SHP77 (cell line): Measurements from ENCODE around the gene WRAP73.
"Not testable (repeated sequence)": the region's sequence is repeated elsewhere in the genome, so short reads cannot be mapped to it uniquely, and the experiment has no call there.

ENCODE experiments used
- DNase-seq, 2 experiments: peaks; one replicate each; lab custom pipeline; 2025; lab: John Stamatoyannopoulos, UW

Gene WRAP73

GRCh38 chr1:3597599-3597964 lies 52.3 kb downstream of the WRAP73 start:
- no peak for DNase-seq

- no peak for DNase-seq
These were observed 53.0 kb downstream of the WRAP73 start for GRCh38 chr1:3596663-3597598.

- DNase-seq: no peak
These were observed 54.0 kb downstream of the WRAP73 start for GRCh38 chr1:3595949-3596348.

GRCh38 chr1:3594706-3595377 lies 55.1 kb downstream of the WRAP73 start:
- DNase-seq: no peak

- no peak for DNase-seq
These were observed 56.2 kb downstream of the WRAP73 start for GRCh38 chr1:3593745-3594144.

- DNase-seq: no peak
These were observed 56.6 kb downstream of the WRAP73 start for GRCh38 chr1:3593334-3593733.

- DNase-seq: no peak
These were observed 58.7 kb downstream of the WRAP73 start for GRCh38 chr1:3590951-3591865.

- DNase-seq: peak in 1 of 2 experiments; percentile 7
These were observed 59.7 kb downstream of the WRAP73 start for GRCh38 chr1:3590139-3590763.

GRCh38 chr1:3588395-3588794 lies 61.5 kb downstream of the WRAP73 start:
- no peak for DNase-seq

GRCh38 chr1:3586986-3587759 lies 62.7 kb downstream of the WRAP73 start:
- peak; percentile 9 to 34 for DNase-seq

GRCh38 chr1:3585940-3586568 lies 63.8 kb downstream of the WRAP73 start:
- no peak for DNase-seq

- DNase-seq: not testable (repeated sequence)
These were observed 64.5 kb downstream of the WRAP73 start for GRCh38 chr1:3585353-3585868.

- no peak for DNase-seq
These were observed 65.0 kb downstream of the WRAP73 start for GRCh38 chr1:3584915-3585314.

GRCh38 chr1:3583751-3584150 lies 66.2 kb downstream of the WRAP73 start:
- DNase-seq: not testable (repeated sequence)

- no peak for DNase-seq
These were observed 68.4 kb downstream of the WRAP73 start for GRCh38 chr1:3581296-3582036.
